GM10266 (cell line): ENCODE results near the gene TUBA4A.

Source experiments
- DNase-seq: peaks from one replicate; pipeline ENCODE4 v3.0.0; 2012; ENCODE audit errors: extremely low spot score
- CTCF ChIP-seq: IDR thresholded peaks from 2 replicates; pipeline ENCODE4 v1.5.1; 2012; ENCODE audit warnings: mild to moderate bottlenecking, low read depth; ENCODE audit not compliant: control insufficient read depth, insufficient read depth; ENCODE audit errors: missing control alignments

The TUBA4A gene

DNA sequence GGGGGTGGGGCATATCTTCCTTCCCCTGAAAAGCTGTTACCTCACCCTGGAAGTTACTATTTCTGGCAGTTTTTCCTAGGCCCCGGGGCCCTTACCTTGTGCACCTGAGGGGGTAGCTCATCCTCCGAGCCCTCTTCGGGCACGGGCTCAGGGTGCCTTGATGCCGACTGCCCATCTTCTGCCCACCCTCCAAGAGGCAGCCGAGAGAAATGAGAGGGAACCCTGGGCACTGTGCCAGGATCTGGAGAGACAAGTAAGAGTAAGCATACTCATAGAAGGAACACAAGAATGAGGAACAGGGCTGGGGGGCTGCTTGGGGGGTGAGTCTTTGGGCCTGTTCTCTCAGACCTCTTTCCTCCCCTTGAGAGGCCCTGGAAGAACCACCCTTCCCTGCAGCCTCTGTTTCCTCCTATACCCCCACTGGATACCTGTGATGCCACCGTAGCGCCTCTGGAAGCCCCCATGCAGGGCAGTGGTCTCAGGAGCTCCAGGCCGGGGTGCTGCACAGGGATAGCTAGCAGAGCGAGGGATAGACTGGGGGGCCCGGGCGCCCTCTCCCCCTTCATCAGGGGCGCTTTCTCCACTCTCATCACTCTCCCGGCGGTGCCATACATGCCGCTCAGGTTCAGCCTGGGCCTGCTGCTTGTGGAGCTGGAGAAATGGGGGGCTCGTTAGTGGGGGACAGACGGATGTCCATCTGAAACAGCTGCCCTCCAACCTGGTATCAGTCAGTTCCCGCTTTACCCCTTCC, 32.9 kb downstream of the TUBA4A start:
- TF ChIP-seq CTCF = no peak
- DNase-seq = no peak

GRCh38 chr2:219219784-219220532, 33.8 kb downstream of the TUBA4A start:
- no peak for TF ChIP-seq CTCF
- DNase-seq = no peak

- no peak for TF ChIP-seq CTCF
- peak; percentile 94 for DNase-seq
These were observed 34.7 kb downstream of the TUBA4A start, which contains the start of gene ABCB6 for GRCh38 chr2:219218732-219219701. ABCB6 (minus strand) TSS chr2:219218958; CDS start chr2:219218673, 285 bp downstream.

DNA sequence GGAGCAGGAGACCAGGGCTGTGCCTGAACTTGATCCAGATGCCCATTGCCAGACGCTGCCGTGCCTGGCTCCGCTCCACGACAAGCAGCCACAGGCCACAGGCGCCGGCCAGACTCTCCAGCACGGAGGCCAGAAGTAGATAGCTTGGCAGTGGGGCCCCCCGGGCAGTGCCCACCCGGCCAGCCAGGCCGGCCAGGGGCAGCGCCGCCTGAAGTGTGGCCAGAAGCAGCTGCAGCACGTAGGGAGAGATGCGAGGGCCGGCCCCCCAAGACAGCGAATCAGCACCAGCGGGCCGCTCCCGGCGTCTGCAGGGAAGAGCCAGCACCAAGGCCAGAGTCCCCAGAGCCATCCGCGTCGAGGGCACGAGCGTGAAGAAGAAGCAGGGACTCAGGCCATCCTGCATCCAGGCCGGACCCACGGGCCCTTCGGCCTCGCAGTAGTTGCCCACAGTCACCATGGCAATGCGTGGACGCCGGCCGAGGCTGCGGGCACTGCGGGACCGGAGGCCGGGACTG, 35.4 kb downstream of the TUBA4A start:
- no peak for TF ChIP-seq CTCF
- DNase-seq = peak; percentile 57

DNA sequence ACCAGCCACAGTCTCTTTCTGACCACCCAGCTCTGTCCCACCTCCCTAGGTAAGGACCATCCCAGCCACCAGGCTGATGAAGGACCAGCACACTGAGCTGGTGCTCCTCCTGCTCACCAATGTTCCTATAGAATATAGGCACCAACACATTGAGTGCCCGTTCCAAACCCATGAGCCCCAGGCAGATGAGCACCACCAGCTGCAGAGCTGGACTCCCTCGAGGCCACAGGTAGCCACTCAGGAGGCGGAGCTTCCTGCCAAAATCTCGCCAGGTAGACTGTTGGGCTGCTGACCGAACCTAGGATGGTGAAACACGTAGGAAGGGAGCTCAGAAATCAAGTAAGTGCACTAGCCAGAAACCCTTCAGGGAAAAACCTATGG, 37.2 kb downstream of the TUBA4A start:
- no peak for DNase-seq
- no peak for TF ChIP-seq CTCF

DNA sequence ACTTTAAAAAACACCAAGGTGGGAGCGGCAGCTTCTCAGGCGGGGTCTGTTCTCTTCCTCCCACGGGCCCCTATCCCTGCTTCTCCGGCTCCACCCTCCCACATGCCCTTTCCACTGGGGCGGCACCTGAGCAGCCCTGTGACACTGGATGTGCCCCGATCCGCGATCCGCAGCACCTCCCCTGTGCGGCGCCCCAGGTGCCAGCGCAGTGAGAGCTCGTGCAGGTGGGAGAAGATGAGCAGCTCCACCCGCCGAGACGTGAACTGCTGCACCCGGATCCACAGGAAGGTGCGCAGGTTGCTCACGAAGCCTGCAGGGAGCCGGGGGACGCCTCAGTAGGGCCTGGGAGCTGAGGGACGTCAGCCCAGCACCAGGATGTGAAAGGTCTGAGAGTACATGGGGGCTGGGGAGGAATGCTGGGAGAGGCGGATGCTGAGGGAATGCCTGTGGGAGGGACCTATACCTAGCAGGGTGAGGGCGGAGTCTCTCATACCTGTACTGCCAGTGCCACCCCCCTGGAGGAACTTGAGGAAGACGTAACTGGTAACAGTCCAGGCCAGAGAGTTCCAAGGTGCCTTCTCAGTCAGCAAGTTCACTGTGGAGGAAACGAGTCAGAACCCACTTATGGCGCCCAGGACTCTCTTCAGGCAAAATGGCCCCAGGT, 37.7 kb downstream of the TUBA4A start:
- no peak for DNase-seq
- TF ChIP-seq CTCF = no peak
